Lung microvascular endothelial cell (primary cell): ENCODE measurements around the gene DNAAF8. TPM values are rescaled to one million over a fixed set of nuclear protein-coding genes. Genes with fewer than 3 reads are reported as not detected.

Experiments
- DNase-seq, 2 donors: peaks; one replicate each; pipeline versions ENCODE4 v3.0.0 to v3.0.0-alpha.2; 2010; ENCODE audit warnings: low read depth in 2 of 2
- total RNA-seq: library from RNA; depleted of rRNA; stranded (reverse); fragments of >200 nt; gene quantifications from 2 replicates; pipeline ENCODE4 v1.2.1, GENCODE V29; 2014

Gene DNAAF8
- total RNA-seq: 0.22 and 0.40 TPM in 2 replicates

- peak; percentile 97 for DNase-seq
Measured at GRCh38 chr16:4734063-4734729, at the start of gene DNAAF8, which contains the start of gene ANKS3. Gene DNAAF8, plus strand, starts transcription at chr16:4734537. Its CDS starts 1,978 bp downstream, at chr16:4736515. Gene ANKS3, minus strand, starts transcription at chr16:4734271. Its CDS starts 4,122 bp downstream, at chr16:4730149.

- no peak for DNase-seq
Measured at GRCh38 chr16:4684763-4685162, 49.6 kb upstream of the DNAAF8 start.

- no peak for DNase-seq
Measured at GRCh38 chr16:4685292-4685691, 49.0 kb upstream of the DNAAF8 start.

- DNase-seq: no peak
Measured at GRCh38 chr16:4685776-4686496, 48.4 kb upstream of the DNAAF8 start.

GRCh38 chr16:4686497-4687210 is 47.7 kb upstream of the DNAAF8 start:
- DNase-seq: no peak

GRCh38 chr16:4687416-4687815 is 46.9 kb upstream of the DNAAF8 start:
- DNase-seq: no peak

- DNase-seq: no peak
Measured at GRCh38 chr16:4687946-4688673, 46.2 kb upstream of the DNAAF8 start.

- no peak for DNase-seq
Measured at GRCh38 chr16:4688674-4689045, 45.7 kb upstream of the DNAAF8 start.

- no peak for DNase-seq
Measured at GRCh38 chr16:4689091-4689671, 45.2 kb upstream of the DNAAF8 start.

- DNase-seq: no peak
Measured at GRCh38 chr16:4689864-4690704, 44.3 kb upstream of the DNAAF8 start.

- peak in 1 of 2 donors; percentile 60 for DNase-seq
Measured at GRCh38 chr16:4690946-4691665, 43.2 kb upstream of the DNAAF8 start.

GRCh38 chr16:4691666-4692412 is 42.5 kb upstream of the DNAAF8 start:
- no peak for DNase-seq

- DNase-seq: no peak
Measured at GRCh38 chr16:4692460-4693295, 41.7 kb upstream of the DNAAF8 start.

- DNase-seq: peak; percentile 96 to 97
Measured at GRCh38 chr16:4693296-4693955, 40.9 kb upstream of the DNAAF8 start, which contains the start of gene NUDT16L1. Gene NUDT16L1, plus strand, starts transcription at chr16:4693562. Its CDS starts 165 bp downstream, at chr16:4693727.

- DNase-seq: peak in 1 of 2 donors; percentile 31
Measured at GRCh38 chr16:4693956-4694641, 40.2 kb upstream of the DNAAF8 start.

GRCh38 chr16:4694642-4695451 is 39.5 kb upstream of the DNAAF8 start:
- peak in 1 of 2 donors; percentile 37 for DNase-seq
